ENCODE data around the gene PLEKHG3.

Gene PLEKHG3

GRCh38 chr14:64734990-64735389, 30.8 kb downstream of the PLEKHG3 start:
- no peaks in the 10 kb centered on the region for H3K4me1 ChIP-seq (ENCODE audit: control insufficient read depth, insufficient read depth, low read length)
- H3K4me3 ChIP-seq (ENCODE audit: low read length in 2 of 2) = no peak overlapping the region
- H3K9me3 ChIP-seq (ENCODE audit: control insufficient read depth in 2 of 2, low read length in 2 of 2) = no peaks in the 10 kb centered on the region
- no peak overlapping the region for H3K27ac ChIP-seq (ENCODE audit: low read length)
- no peak overlapping the region for H3K9ac ChIP-seq (ENCODE audit: low read length in 2 of 2)
- no peaks in the 10 kb centered on the region for H3K27me3 ChIP-seq (ENCODE audit: control insufficient read depth in 1 of 2, insufficient read depth in 2 of 2, low read length in 2 of 2)
- H3K36me3 ChIP-seq (ENCODE audit: control insufficient read depth in 2 of 2, insufficient read depth in 2 of 2, low read length in 2 of 2) = peaks cover 29 to 55% of the 10 kb centered on the region in 2 donors

GRCh38 chr14:64736271-64737169, 32.3 kb downstream of the PLEKHG3 start:
- Histone ChIP-seq H3K9ac (ENCODE audit: low read length in 2 of 2) (no peak overlapping the region), H3K4me3 (ENCODE audit: low read length in 2 of 2) (no peak overlapping the region), H3K27me3 (ENCODE audit: control insufficient read depth in 1 of 2, insufficient read depth in 2 of 2, low read length in 2 of 2) (no peaks in the 10 kb centered on the region), H3K36me3 (ENCODE audit: control insufficient read depth in 2 of 2, insufficient read depth in 2 of 2, low read length in 2 of 2) (peaks cover 31 to 63% of the 10 kb centered on the region in 2 donors), H3K9me3 (ENCODE audit: control insufficient read depth in 2 of 2, low read length in 2 of 2) (no peaks in the 10 kb centered on the region), H3K27ac (ENCODE audit: low read length) (no peak overlapping the region), H3K4me1 (ENCODE audit: control insufficient read depth, insufficient read depth, low read length) (no peaks in the 10 kb centered on the region)

- Histone ChIP-seq H3K36me3 (ENCODE audit: control insufficient read depth in 2 of 2, insufficient read depth in 2 of 2, low read length in 2 of 2) (peaks cover 29 to 63% of the 10 kb centered on the region in 2 donors), H3K4me3 (ENCODE audit: low read length in 2 of 2) (no peak overlapping the region), H3K27me3 (ENCODE audit: control insufficient read depth in 1 of 2, insufficient read depth in 2 of 2, low read length in 2 of 2) (no peaks in the 10 kb centered on the region), H3K27ac (ENCODE audit: low read length) (no peak overlapping the region), H3K9me3 (ENCODE audit: control insufficient read depth in 2 of 2, low read length in 2 of 2) (no peaks in the 10 kb centered on the region), H3K9ac (ENCODE audit: low read length in 2 of 2) (no peak overlapping the region), H3K4me1 (ENCODE audit: control insufficient read depth, insufficient read depth, low read length) (no peaks in the 10 kb centered on the region)
These were observed 33.4 kb downstream of the PLEKHG3 start for GRCh38 chr14:64737391-64738280.

DNA sequence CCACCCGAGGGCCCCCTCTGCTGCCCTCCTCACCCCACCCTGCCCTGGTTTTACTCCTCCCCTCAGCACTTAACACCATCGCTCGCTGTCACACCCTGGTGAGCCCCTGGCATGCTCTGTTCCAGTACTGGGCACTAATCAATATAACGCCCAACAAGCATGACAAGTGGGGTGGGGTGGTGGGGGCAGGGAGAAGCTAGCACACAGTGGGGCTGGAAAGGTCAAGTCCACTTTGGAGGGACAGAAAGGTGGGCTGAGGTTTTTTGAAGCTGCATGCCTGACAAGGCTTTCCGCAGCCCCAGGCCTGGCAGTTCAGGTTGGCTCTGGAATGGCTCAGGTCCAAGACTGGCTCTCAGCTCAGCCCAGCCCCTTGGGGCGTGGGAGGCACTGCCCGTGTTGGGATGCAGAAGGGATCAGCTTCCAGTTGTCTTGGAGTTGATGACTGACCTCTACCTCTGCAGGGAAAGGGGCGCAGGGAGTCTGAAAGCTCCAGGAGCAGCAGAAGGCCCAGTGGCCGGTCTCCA, 34.1 kb downstream of the PLEKHG3 start:
- H3K27ac ChIP-seq (ENCODE audit: low read length) = no peak overlapping the region
- no peak overlapping the region for H3K9ac ChIP-seq (ENCODE audit: low read length in 2 of 2)
- no peaks in the 10 kb centered on the region for H3K4me1 ChIP-seq (ENCODE audit: control insufficient read depth, insufficient read depth, low read length)
- H3K9me3 ChIP-seq (ENCODE audit: control insufficient read depth in 2 of 2, low read length in 2 of 2) = no peaks in the 10 kb centered on the region
- H3K27me3 ChIP-seq (ENCODE audit: control insufficient read depth in 1 of 2, insufficient read depth in 2 of 2, low read length in 2 of 2) = no peaks in the 10 kb centered on the region
- no peak overlapping the region for H3K4me3 ChIP-seq (ENCODE audit: low read length in 2 of 2)
- peaks cover 27 to 64% of the 10 kb centered on the region in 2 donors for H3K36me3 ChIP-seq (ENCODE audit: control insufficient read depth in 2 of 2, insufficient read depth in 2 of 2, low read length in 2 of 2)

DNA sequence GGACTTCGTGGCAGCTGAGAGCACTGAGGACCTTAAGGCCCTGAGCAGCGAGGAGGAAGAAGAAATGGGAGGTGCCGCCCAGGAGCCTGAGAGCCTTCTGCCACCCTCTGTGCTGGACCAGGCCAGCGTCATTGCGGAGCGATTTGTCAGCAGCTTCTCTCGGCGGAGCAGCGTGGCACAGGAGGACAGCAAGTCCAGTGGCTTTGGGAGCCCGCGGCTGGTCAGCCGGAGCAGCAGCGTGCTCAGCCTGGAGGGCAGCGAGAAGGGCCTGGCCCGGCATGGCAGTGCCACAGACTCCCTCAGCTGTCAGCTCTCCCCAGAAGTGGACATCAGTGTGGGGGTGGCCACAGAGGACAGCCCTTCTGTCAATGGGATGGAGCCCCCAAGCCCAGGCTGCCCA, 37.0 kb downstream of the PLEKHG3 start:
- H3K4me1 ChIP-seq (ENCODE audit: control insufficient read depth, insufficient read depth, low read length) = peaks cover 9% of the 10 kb centered on the region
- peaks cover 31 to 69% of the 10 kb centered on the region in 2 donors for H3K36me3 ChIP-seq (ENCODE audit: control insufficient read depth in 2 of 2, insufficient read depth in 2 of 2, low read length in 2 of 2)
- no peak overlapping the region for H3K27ac ChIP-seq (ENCODE audit: low read length)
- H3K9ac ChIP-seq (ENCODE audit: low read length in 2 of 2) = no peak overlapping the region
- no peak overlapping the region for H3K4me3 ChIP-seq (ENCODE audit: low read length in 2 of 2)
- H3K9me3 ChIP-seq (ENCODE audit: control insufficient read depth in 2 of 2, low read length in 2 of 2) = no peaks in the 10 kb centered on the region
- H3K27me3 ChIP-seq (ENCODE audit: control insufficient read depth in 1 of 2, insufficient read depth in 2 of 2, low read length in 2 of 2) = no peaks in the 10 kb centered on the region

- Histone ChIP-seq H3K36me3 (ENCODE audit: control insufficient read depth in 2 of 2, insufficient read depth in 2 of 2, low read length in 2 of 2) (peaks cover 33 to 63% of the 10 kb centered on the region in 2 donors), H3K27ac (ENCODE audit: low read length) (no peak overlapping the region)
These were observed 37.7 kb downstream of the PLEKHG3 start for GRCh38 chr14:64741961-64742360.

GRCh38 chr14:64743061-64743460, 38.8 kb downstream of the PLEKHG3 start:
- H3K36me3 ChIP-seq (ENCODE audit: control insufficient read depth in 2 of 2, insufficient read depth in 2 of 2, low read length in 2 of 2) = peaks cover 36 to 62% of the 10 kb centered on the region in 2 donors

More at GRCh38 chr14:64741961-64742360, 37.7 kb downstream of the PLEKHG3 start:
- peaks cover 16% of the 10 kb centered on the region for H3K4me1 ChIP-seq (ENCODE audit: control insufficient read depth, insufficient read depth, low read length)
- no peaks in the 10 kb centered on the region for H3K9me3 ChIP-seq (ENCODE audit: control insufficient read depth in 2 of 2, low read length in 2 of 2)
- no peaks in the 10 kb centered on the region for H3K27me3 ChIP-seq (ENCODE audit: control insufficient read depth in 1 of 2, insufficient read depth in 2 of 2, low read length in 2 of 2)
- no peak overlapping the region for H3K9ac ChIP-seq (ENCODE audit: low read length in 2 of 2)
- no peak overlapping the region for H3K4me3 ChIP-seq (ENCODE audit: low read length in 2 of 2)

GRCh38 chr14:64745511-64746091, 41.4 kb downstream of the PLEKHG3 start:
- Histone ChIP-seq H3K36me3 (ENCODE audit: control insufficient read depth in 2 of 2, insufficient read depth in 2 of 2, low read length in 2 of 2) (peaks cover 26 to 39% of the 10 kb centered on the region in 2 donors), H3K9me3 (ENCODE audit: control insufficient read depth in 2 of 2, low read length in 2 of 2) (no peaks in the 10 kb centered on the region), H3K27me3 (ENCODE audit: control insufficient read depth in 1 of 2, insufficient read depth in 2 of 2, low read length in 2 of 2) (no peaks in the 10 kb centered on the region), H3K9ac (ENCODE audit: low read length in 2 of 2) (no peak overlapping the region), H3K4me1 (ENCODE audit: control insufficient read depth, insufficient read depth, low read length) (peaks cover 16% of the 10 kb centered on the region), H3K27ac (ENCODE audit: low read length) (peak overlapping the region; percentile 24), H3K4me3 (ENCODE audit: low read length in 2 of 2) (no peak overlapping the region)

More at GRCh38 chr14:64743061-64743460, 38.8 kb downstream of the PLEKHG3 start:
- Histone ChIP-seq H3K9ac (ENCODE audit: low read length in 2 of 2) (no peak overlapping the region), H3K27ac (ENCODE audit: low read length) (no peak overlapping the region), H3K9me3 (ENCODE audit: control insufficient read depth in 2 of 2, low read length in 2 of 2) (no peaks in the 10 kb centered on the region), H3K4me1 (ENCODE audit: control insufficient read depth, insufficient read depth, low read length) (peaks cover 16% of the 10 kb centered on the region), H3K27me3 (ENCODE audit: control insufficient read depth in 1 of 2, insufficient read depth in 2 of 2, low read length in 2 of 2) (no peaks in the 10 kb centered on the region), H3K4me3 (ENCODE audit: low read length in 2 of 2) (no peak overlapping the region)

DNA sequence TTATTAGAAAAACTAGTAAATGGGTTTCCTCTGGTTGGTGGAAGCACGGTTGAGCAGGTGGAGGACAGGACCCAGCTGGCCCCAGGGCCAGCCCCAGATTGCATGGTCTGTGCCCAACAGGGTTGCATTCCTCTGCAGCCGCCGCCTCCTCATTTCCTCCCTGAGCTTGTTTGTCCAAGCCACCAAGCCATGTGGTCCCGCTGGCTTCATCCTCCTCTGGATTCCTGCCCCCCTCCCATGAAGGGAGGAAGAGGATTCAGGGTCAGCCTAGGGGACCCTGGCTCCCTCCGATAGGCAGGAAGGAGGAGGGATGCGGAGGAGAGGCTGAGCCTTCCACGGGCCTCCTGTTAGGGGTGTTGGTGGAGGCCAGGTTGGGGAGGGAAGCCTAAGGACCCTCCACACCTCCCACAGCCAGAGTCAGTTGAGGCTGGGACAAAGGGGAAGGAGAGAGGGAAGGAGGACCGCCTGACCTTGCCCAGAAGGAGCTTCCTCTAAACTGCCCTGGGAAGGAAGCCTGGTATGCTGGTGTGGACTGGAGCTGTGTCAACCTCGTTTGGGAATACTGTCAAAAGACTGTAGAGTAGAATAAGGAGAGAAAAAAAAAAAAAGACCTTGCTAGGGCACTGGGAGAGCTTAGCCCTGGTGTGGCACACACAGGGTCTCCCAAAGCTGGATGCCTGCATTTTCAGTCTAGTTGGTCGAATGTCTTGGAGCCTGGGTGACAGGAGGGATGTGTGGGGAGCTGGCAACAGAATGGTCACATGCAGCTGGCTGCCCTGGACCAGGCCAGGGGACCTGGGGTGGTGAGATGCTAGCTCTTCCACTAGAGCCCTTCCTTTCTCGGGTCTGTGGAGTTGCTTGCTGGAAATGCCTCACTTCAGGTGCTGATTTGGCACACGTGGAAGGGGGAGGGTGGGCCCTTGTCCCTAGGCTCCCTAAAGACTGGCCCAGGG, 42.4 kb downstream of the PLEKHG3 start:
- peak overlapping the region; percentile 24 for H3K27ac ChIP-seq (ENCODE audit: low read length)
- peaks cover 19 to 30% of the 10 kb centered on the region in 2 donors for H3K36me3 ChIP-seq (ENCODE audit: control insufficient read depth in 2 of 2, insufficient read depth in 2 of 2, low read length in 2 of 2)
- H3K4me3 ChIP-seq (ENCODE audit: low read length in 2 of 2) = no peak overlapping the region
- H3K4me1 ChIP-seq (ENCODE audit: control insufficient read depth, insufficient read depth, low read length) = peaks cover 16% of the 10 kb centered on the region
- H3K9ac ChIP-seq (ENCODE audit: low read length in 2 of 2) = no peak overlapping the region
- H3K27me3 ChIP-seq (ENCODE audit: control insufficient read depth in 1 of 2, insufficient read depth in 2 of 2, low read length in 2 of 2) = no peaks in the 10 kb centered on the region
- no peaks in the 10 kb centered on the region for H3K9me3 ChIP-seq (ENCODE audit: control insufficient read depth in 2 of 2, low read length in 2 of 2)
